ENCODE results near the gene CCR1. TPM values are rescaled to one million over a fixed set of nuclear protein-coding genes. Genes with fewer than 3 reads are reported as not detected.

The CCR1 gene
- total and polyA plus RNA-seq, 9 of the 15 experiments (the other 6 are each of a cell fraction or from before 2014, with no cell fraction given), result not detected

GRCh38 chr3:46245146-46245545 is 37.0 kb upstream of the CCR1 start:
- CTCF ChIA-PET (ENCODE audit: low intra/inter-chr PET ratio), result no interaction called here
- intact Hi-C loops (cut with micrococcal nuclease), result no loop called here
- in situ Hi-C loops (cut with MboI), result no loop called here
- TF ChIP-seq ZNF318 (IDR thresholded peaks at IDR 0.05; ENCODE audit: borderline replicate concordance in 1 of 2, low read depth in 1 of 2) (no peak), TAL1 (IDR thresholded peaks at IDR 0.05) (no peak), CTCF (IDR thresholded peaks at IDR 0.05 in 2 of 3, conservative IDR thresholded peaks at IDR 0.05 in 1 of 3; ENCODE audit: insufficient read depth in 2 of 3, low read depth in 1 of 3, low read length in 3 of 3) (no peak), CTCFL (IDR thresholded peaks at IDR 0.05; ENCODE audit: borderline replicate concordance, insufficient read depth, low read depth, low read length, poor library complexity, severe bottlenecking) (no peak), CREB1 (IDR thresholded peaks at IDR 0.05) (no peak), CREB1 (CRISPR knock-in tag; IDR thresholded peaks at IDR 0.05) (no peak), FOXA1 (IDR thresholded peaks at IDR 0.05; ENCODE audit: borderline replicate concordance) (no peak)

More at GRCh38 chr3:46245146-46245545, 37.0 kb upstream of the CCR1 start:
- FAIRE-seq (no peak), ATAC-seq (no peak), DNase-seq (ENCODE audit: extremely low read depth in 1 of 4, low spot score in 3 of 4) (no peak)
- Histone ChIP-seq H3K4me2 (ENCODE audit: insufficient read depth, low read length) (no peak overlapping the region), H3K27me3 (ENCODE audit: control insufficient read depth in 2 of 2, insufficient read depth in 2 of 2, low read length in 2 of 2) (peaks cover 0 to 15% of the 10 kb centered on the region in 2 experiments; a peak in 1 of 5 replicates), H3K4me3 (no peak overlapping the region), H3K9ac (ENCODE audit: insufficient read depth in 1 of 2, low read depth in 2 of 2, low read length in 2 of 2) (no peak overlapping the region), H3K27ac (ENCODE audit: extremely low read depth, low read depth, low read length) (no peak overlapping the region), H3K4me1 (replicated peaks in 1 of 2; ENCODE audit: control insufficient read depth in 2 of 2, insufficient read depth in 2 of 2, low read length in 2 of 2) (no peaks in the 10 kb centered on the region), H4K20me1 (replicated peaks; ENCODE audit: control insufficient read depth, insufficient read depth, low read length) (no peaks in the 10 kb centered on the region), H3K79me2 (ENCODE audit: control insufficient read depth, insufficient read depth, low read length) (no peaks in the 10 kb centered on the region), H3K9me1 (ENCODE audit: control insufficient read depth, insufficient read depth, low read length) (no peaks in the 10 kb centered on the region), H3K9me3 (replicated peaks; ENCODE audit: control insufficient read depth, insufficient read depth, low read depth, low read length) (no peaks in the 10 kb centered on the region), H3K36me3 (ENCODE audit: control insufficient read depth, insufficient read depth, low read length) (no peaks in the 10 kb centered on the region), H2AFZ (ENCODE audit: low read depth, low read length) (no peak overlapping the region)
- 2% methylated on average over 3 of the region's 3 CpGs for WGBS (ENCODE audit: insufficient coverage, low coverage, missing lambda C conversion rate)
- BruUV-seq (replicated peaks), result no TSS peak
- POLR2A ChIA-PET, result interaction anchor here (1.0 kb wide), 1 partner anchor 40 kb away, joined by 3 read pairs; no protein-coding TSS in a partner anchor

All from K562 (cell line).